HEK293 (cell line): Measurements from ENCODE around the gene FAM120A.

Source experiments
- CTCF ChIA-PET: fragments of 350-600 bp; formaldehyde crosslinking; extraction: SDS; loops from one replicate; lab custom pipeline; 2021; ENCODE audit warnings: antibody characterized with exemption; lab: Yijun Ruan, JAX
- POLR2A ChIA-PET: fragments of 300-600 bp; formaldehyde crosslinking; extraction: SDS; loops from one replicate; lab custom pipeline; 2020; ENCODE audit warnings: antibody characterized with exemption, inconsistent platforms; lab: Yijun Ruan, JAX
- H3K27ac ChIP-seq: fragments of 200-500 bp; sonication (Bioruptor generic); 2 replicates; pipeline ENCODE4 v1.5.1; 2014; ENCODE audit warnings: low read depth, low read length, control low read depth, inconsistent platforms; ENCODE audit errors: extremely low read depth
- H3K36me3 ChIP-seq, 2 experiments: fragments of 200-500 bp in 1 of 2; sonication (Bioruptor generic) in 1 of 2; 1 replicate in 1 of 2; 2 replicates in 1 of 2; pipeline ENCODE4 v1.5.1; 2014 to 2017; ENCODE audit warnings: inconsistent platforms in 2 of 2, low read length in 2 of 2; ENCODE audit not compliant: control insufficient read depth in 2 of 2, insufficient read depth in 1 of 2
- H3K4me1 ChIP-seq: fragments of 200-500 bp; sonication (Bioruptor generic); 2 replicates; pipeline ENCODE4 v1.5.1; 2014; ENCODE audit warnings: mild to moderate bottlenecking, low read length, inconsistent platforms; ENCODE audit not compliant: control insufficient read depth, insufficient read depth
- H3K4me3 ChIP-seq: 2 replicates; pipeline ENCODE4 v1.5.1; 2011; ENCODE audit warnings: low read depth, mild to moderate bottlenecking, control low read depth, low read length, moderate library complexity
- H3K9me3 ChIP-seq: fragments of 200-500 bp; sonication (Bioruptor generic); 2 replicates; pipeline ENCODE4 v1.5.1; 2014; ENCODE audit warnings: low read depth, low read length, inconsistent platforms; ENCODE audit not compliant: control insufficient read depth, insufficient read depth
- BCL11A ChIP-seq: fragments of 450-650 bp; formaldehyde crosslinking; IDR thresholded peaks from 2 replicates; pipeline ENCODE4 v1.5.1; 2016; ENCODE audit warnings: low read depth, missing biosample characterization, missing genetic modification characterization
- SETDB1 ChIP-seq: IDR thresholded peaks from one replicate; pipeline ENCODE4 v1.6.1; 2017; ENCODE audit warnings: mild to moderate bottlenecking, low read length, moderate library complexity, mixed read lengths; ENCODE audit not compliant: insufficient read length
- ZNF133 ChIP-seq: fragments of 450-650 bp; formaldehyde crosslinking; IDR thresholded peaks from 2 replicates; pipeline ENCODE4 v1.5.1; 2016; ENCODE audit warnings: missing biosample characterization, missing genetic modification characterization
- ZNF37A ChIP-seq: fragments of 450-650 bp; IDR thresholded peaks from 2 replicates; pipeline ENCODE4 v1.5.1; 2018; ENCODE audit warnings: missing biosample characterization, missing genetic modification characterization
- ZNF391 ChIP-seq: fragments of 450-650 bp; formaldehyde crosslinking; IDR thresholded peaks from 2 replicates; pipeline ENCODE4 v1.5.1; 2016; ENCODE audit warnings: low read depth, missing biosample characterization, missing genetic modification characterization, borderline replicate concordance
- ZNF510 ChIP-seq: fragments of 450-650 bp; formaldehyde crosslinking; IDR thresholded peaks from 2 replicates; pipeline ENCODE4 v1.5.1; 2018; ENCODE audit warnings: mild to moderate bottlenecking, missing genetic modification characterization, missing biosample characterization; ENCODE audit not compliant: insufficient replicate concordance
- ZNF610 ChIP-seq: fragments of 450-650 bp; formaldehyde crosslinking; IDR thresholded peaks from 2 replicates; pipeline ENCODE4 v1.5.1; 2016; ENCODE audit warnings: missing biosample characterization, missing genetic modification characterization, borderline replicate concordance
- ZNF623 ChIP-seq: fragments of 450-650 bp; formaldehyde crosslinking; IDR thresholded peaks from 2 replicates; pipeline ENCODE4 v1.5.1; 2016; ENCODE audit warnings: missing biosample characterization, missing genetic modification characterization
- ZNF837 ChIP-seq: fragments of 450-650 bp; formaldehyde crosslinking; IDR thresholded peaks from 2 replicates; pipeline ENCODE4 v1.5.1; 2016; ENCODE audit warnings: missing biosample characterization, missing genetic modification characterization
- TF ChIP-seq, protein P1 (sequence below): fragments of 450-650 bp; formaldehyde crosslinking; IDR thresholded peaks from 2 replicates; pipeline ENCODE4 v1.5.1; 2016; ENCODE audit warnings: missing biosample characterization, missing genetic modification characterization
- TF ChIP-seq, protein P2 (sequence below): fragments of 450-650 bp; formaldehyde crosslinking; conservative IDR thresholded peaks from 2 replicates; pipeline ENCODE4 v1.5.1; 2016; ENCODE audit warnings: low read depth, missing biosample characterization, missing genetic modification characterization
- TF ChIP-seq, protein P3 (sequence below): fragments of 450-650 bp; formaldehyde crosslinking; IDR thresholded peaks from 2 replicates; pipeline ENCODE4 v1.5.1; 2016; ENCODE audit warnings: missing biosample characterization, missing genetic modification characterization, borderline replicate concordance
- TF ChIP-seq, protein P4 (sequence below): fragments of 450-650 bp; formaldehyde crosslinking; IDR thresholded peaks from 2 replicates; pipeline ENCODE4 v1.5.1; 2016; ENCODE audit warnings: missing biosample characterization, missing genetic modification characterization

The FAM120A gene

DNA sequence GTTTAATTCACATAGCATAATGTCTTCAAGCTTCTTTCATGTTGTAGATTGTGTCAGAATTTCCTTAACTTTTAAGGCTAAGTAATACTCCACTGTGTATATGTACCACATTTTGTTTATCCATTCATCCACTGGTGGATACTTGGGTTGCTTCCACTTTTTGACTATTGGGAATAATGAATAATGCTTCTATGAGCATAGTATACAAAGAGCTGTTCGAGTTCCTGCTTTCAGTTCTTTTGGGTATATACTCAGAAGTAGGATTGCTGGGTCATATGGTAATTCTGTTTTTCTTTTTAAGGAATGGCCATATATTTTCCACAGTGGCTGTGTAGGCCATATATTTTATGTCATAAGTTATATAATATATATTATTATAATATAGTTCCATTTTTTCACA lies 5.5 kb downstream of the FAM120A start:
- H3K27ac ChIP-seq = no peak overlapping the region
- no peaks in the 10 kb centered on the region for H3K9me3 ChIP-seq
- POLR2A ChIA-PET = no interaction called here
- TF ChIP-seq ZNF510 (tag by site-specific recombination) (no peak), ZNF133 (tag by site-specific recombination) (no peak), ZNF610 (tag by site-specific recombination) (no peak), ZNF623 (tag by site-specific recombination) (no peak), SETDB1 (no peak), ZNF837 (tag by site-specific recombination) (no peak), ZNF391 (tag by site-specific recombination) (no peak), BCL11A (tag by site-specific recombination) (no peak), ZNF37A (tag by site-specific recombination) (no peak)
- TF ChIP-seq, protein P1, sequence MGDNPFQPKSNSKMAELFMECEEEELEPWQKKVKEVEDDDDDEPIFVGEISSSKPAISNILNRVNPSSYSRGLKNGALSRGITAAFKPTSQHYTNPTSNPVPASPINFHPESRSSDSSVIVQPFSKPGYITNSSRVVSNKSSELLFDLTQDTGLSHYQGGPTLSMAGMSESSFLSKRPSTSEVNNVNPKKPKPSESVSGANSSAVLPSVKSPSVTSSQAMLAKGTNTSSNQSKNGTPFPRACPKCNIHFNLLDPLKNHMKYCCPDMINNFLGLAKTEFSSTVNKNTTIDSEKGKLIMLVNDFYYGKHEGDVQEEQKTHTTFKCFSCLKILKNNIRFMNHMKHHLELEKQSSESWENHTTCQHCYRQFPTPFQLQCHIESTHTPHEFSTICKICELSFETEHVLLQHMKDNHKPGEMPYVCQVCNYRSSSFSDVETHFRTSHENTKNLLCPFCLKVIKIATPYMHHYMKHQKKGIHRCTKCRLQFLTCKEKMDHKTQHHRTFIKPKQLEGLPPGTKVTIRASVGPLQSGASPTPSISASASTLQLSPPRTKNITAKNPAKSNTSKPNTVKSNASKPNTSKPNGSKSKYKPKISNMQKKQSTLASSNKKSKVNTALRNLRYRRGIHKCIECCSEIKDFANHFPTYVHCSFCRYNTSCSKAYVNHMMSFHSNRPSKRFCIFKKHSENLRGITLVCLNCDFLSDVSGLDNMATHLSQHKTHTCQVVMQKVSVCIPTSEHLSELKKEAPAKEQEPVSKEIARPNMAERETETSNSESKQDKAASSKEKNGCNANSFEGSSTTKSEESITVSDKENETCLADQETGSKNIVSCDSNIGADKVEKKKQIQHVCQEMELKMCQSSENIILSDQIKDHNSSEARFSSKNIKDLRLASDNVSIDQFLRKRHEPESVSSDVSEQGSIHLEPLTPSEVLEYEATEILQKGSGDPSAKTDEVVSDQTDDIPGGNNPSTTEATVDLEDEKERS (tag by site-specific recombination) = no peak
- TF ChIP-seq, protein P2, sequence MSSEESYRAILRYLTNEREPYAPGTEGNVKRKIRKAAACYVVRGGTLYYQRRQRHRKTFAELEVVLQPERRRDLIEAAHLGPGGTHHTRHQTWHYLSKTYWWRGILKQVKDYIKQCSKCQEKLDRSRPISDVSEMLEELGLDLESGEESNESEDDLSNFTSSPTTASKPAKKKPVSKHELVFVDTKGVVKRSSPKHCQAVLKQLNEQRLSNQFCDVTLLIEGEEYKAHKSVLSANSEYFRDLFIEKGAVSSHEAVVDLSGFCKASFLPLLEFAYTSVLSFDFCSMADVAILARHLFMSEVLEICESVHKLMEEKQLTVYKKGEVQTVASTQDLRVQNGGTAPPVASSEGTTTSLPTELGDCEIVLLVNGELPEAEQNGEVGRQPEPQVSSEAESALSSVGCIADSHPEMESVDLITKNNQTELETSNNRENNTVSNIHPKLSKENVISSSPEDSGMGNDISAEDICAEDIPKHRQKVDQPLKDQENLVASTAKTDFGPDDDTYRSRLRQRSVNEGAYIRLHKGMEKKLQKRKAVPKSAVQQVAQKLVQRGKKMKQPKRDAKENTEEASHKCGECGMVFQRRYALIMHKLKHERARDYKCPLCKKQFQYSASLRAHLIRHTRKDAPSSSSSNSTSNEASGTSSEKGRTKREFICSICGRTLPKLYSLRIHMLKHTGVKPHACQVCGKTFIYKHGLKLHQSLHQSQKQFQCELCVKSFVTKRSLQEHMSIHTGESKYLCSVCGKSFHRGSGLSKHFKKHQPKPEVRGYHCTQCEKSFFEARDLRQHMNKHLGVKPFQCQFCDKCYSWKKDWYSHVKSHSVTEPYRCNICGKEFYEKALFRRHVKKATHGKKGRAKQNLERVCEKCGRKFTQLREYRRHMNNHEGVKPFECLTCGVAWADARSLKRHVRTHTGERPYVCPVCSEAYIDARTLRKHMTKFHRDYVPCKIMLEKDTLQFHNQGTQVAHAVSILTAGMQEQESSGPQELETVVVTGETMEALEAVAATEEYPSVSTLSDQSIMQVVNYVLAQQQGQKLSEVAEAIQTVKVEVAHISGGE (tag by site-specific recombination) = no peak
- TF ChIP-seq, protein P3, sequence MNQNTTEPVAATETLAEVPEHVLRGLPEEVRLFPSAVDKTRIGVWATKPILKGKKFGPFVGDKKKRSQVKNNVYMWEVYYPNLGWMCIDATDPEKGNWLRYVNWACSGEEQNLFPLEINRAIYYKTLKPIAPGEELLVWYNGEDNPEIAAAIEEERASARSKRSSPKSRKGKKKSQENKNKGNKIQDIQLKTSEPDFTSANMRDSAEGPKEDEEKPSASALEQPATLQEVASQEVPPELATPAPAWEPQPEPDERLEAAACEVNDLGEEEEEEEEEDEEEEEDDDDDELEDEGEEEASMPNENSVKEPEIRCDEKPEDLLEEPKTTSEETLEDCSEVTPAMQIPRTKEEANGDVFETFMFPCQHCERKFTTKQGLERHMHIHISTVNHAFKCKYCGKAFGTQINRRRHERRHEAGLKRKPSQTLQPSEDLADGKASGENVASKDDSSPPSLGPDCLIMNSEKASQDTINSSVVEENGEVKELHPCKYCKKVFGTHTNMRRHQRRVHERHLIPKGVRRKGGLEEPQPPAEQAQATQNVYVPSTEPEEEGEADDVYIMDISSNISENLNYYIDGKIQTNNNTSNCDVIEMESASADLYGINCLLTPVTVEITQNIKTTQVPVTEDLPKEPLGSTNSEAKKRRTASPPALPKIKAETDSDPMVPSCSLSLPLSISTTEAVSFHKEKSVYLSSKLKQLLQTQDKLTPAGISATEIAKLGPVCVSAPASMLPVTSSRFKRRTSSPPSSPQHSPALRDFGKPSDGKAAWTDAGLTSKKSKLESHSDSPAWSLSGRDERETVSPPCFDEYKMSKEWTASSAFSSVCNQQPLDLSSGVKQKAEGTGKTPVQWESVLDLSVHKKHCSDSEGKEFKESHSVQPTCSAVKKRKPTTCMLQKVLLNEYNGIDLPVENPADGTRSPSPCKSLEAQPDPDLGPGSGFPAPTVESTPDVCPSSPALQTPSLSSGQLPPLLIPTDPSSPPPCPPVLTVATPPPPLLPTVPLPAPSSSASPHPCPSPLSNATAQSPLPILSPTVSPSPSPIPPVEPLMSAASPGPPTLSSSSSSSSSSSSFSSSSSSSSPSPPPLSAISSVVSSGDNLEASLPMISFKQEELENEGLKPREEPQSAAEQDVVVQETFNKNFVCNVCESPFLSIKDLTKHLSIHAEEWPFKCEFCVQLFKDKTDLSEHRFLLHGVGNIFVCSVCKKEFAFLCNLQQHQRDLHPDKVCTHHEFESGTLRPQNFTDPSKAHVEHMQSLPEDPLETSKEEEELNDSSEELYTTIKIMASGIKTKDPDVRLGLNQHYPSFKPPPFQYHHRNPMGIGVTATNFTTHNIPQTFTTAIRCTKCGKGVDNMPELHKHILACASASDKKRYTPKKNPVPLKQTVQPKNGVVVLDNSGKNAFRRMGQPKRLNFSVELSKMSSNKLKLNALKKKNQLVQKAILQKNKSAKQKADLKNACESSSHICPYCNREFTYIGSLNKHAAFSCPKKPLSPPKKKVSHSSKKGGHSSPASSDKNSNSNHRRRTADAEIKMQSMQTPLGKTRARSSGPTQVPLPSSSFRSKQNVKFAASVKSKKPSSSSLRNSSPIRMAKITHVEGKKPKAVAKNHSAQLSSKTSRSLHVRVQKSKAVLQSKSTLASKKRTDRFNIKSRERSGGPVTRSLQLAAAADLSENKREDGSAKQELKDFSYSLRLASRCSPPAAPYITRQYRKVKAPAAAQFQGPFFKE (tag by site-specific recombination) = no peak
- TF ChIP-seq, protein P4, sequence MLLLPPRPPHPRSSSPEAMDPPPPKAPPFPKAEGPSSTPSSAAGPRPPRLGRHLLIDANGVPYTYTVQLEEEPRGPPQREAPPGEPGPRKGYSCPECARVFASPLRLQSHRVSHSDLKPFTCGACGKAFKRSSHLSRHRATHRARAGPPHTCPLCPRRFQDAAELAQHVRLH (tag by site-specific recombination) = no peak
- H3K36me3 ChIP-seq = peaks cover 0 to 8% of the 10 kb centered on the region in 2 experiments; a peak in 1 of 3 replicates
- peaks cover 10% of the 10 kb centered on the region for H3K4me1 ChIP-seq
- no peak overlapping the region for H3K4me3 ChIP-seq
- CTCF ChIA-PET = interaction anchor here (0.6 to 1.0 kb wide), 3 partner anchors 26 to 471 kb away, joined by 3 to 4 read pairs (median 3); no protein-coding TSS in a partner anchor
